Ishikawa (cell line): ENCODE results near the gene ASAP2.

Experiments
- CEBPB ChIP-seq: IDR thresholded peaks from 2 replicates; pipeline ENCODE4 v1.6.1; 2012
- CREB1 ChIP-seq: IDR thresholded peaks from 2 replicates; pipeline ENCODE4 v1.6.1; 2012; ENCODE audit warnings: low read depth
- EGR1 ChIP-seq: IDR thresholded peaks from 2 replicates; pipeline ENCODE4 v1.6.1; 2012
- EP300 ChIP-seq: IDR thresholded peaks from 2 replicates; pipeline ENCODE4 v1.6.1; 2012; ENCODE audit warnings: borderline replicate concordance
- FOXM1 ChIP-seq: IDR thresholded peaks from 2 replicates; pipeline ENCODE4 v1.6.1; 2012; ENCODE audit warnings: low read depth, borderline replicate concordance
- MAX ChIP-seq: IDR thresholded peaks from 2 replicates; pipeline ENCODE4 v1.6.1; 2012
- NFIC ChIP-seq: IDR thresholded peaks from 2 replicates; pipeline ENCODE4 v1.6.1; 2012
- RAD21 ChIP-seq: IDR thresholded peaks from 2 replicates; pipeline ENCODE4 v1.6.1; 2012; ENCODE audit warnings: low read depth
- TAF1 ChIP-seq: IDR thresholded peaks from 2 replicates; pipeline ENCODE4 v1.6.1; 2012; ENCODE audit warnings: low read depth, mild to moderate bottlenecking
- TCF12 ChIP-seq: IDR thresholded peaks from 2 replicates; pipeline ENCODE4 v1.6.1; 2012; ENCODE audit warnings: low read depth
- TEAD4 ChIP-seq: IDR thresholded peaks from 2 replicates; pipeline ENCODE4 v1.6.1; 2012
- USF1 ChIP-seq: IDR thresholded peaks from 2 replicates; pipeline ENCODE4 v1.6.1; 2012
- YY1 ChIP-seq: IDR thresholded peaks from 2 replicates; pipeline ENCODE4 v1.6.1; 2012; ENCODE audit warnings: low read depth
- ZBTB7A ChIP-seq: IDR thresholded peaks from 2 replicates; pipeline ENCODE4 v1.6.1; 2012; ENCODE audit warnings: low read depth
- TF ChIP-seq, protein P1 (sequence below): IDR thresholded peaks from 2 replicates; pipeline ENCODE4 v1.6.1; 2012; ENCODE audit warnings: low read depth, mild to moderate bottlenecking

Gene ASAP2

GRCh38 chr2:9235147-9236044, 28.8 kb downstream of the ASAP2 start:
- no peak for TF ChIP-seq CEBPB
- TF ChIP-seq RAD21 = no peak
- no peak; the same call in 1 of the 2 replicates for TF ChIP-seq CREB1
- no peak for TF ChIP-seq EGR1

- TF ChIP-seq EP300 (no peak), MAX (no peak), CREB1 (no peak), USF1 (no peak), EGR1 (no peak), YY1 (no peak), NFIC (no peak), RAD21 (no peak), ZBTB7A (no peak), FOXM1 (no peak), TEAD4 (no peak), CEBPB (no peak), TAF1 (no peak)
Observed at GRCh38 chr2:9236045-9236344, 29.4 kb downstream of the ASAP2 start.

- TF ChIP-seq RAD21 = no peak
- TF ChIP-seq TAF1 = no peak
- TF ChIP-seq TCF12 = no peak
- no peak for TF ChIP-seq FOXM1
- no peak for TF ChIP-seq USF1
- no peak for TF ChIP-seq CREB1
- TF ChIP-seq ZBTB7A = no peak
- no peak for TF ChIP-seq EGR1
- no peak for TF ChIP-seq CEBPB
- TF ChIP-seq EP300 = no peak
- TF ChIP-seq, protein P1, sequence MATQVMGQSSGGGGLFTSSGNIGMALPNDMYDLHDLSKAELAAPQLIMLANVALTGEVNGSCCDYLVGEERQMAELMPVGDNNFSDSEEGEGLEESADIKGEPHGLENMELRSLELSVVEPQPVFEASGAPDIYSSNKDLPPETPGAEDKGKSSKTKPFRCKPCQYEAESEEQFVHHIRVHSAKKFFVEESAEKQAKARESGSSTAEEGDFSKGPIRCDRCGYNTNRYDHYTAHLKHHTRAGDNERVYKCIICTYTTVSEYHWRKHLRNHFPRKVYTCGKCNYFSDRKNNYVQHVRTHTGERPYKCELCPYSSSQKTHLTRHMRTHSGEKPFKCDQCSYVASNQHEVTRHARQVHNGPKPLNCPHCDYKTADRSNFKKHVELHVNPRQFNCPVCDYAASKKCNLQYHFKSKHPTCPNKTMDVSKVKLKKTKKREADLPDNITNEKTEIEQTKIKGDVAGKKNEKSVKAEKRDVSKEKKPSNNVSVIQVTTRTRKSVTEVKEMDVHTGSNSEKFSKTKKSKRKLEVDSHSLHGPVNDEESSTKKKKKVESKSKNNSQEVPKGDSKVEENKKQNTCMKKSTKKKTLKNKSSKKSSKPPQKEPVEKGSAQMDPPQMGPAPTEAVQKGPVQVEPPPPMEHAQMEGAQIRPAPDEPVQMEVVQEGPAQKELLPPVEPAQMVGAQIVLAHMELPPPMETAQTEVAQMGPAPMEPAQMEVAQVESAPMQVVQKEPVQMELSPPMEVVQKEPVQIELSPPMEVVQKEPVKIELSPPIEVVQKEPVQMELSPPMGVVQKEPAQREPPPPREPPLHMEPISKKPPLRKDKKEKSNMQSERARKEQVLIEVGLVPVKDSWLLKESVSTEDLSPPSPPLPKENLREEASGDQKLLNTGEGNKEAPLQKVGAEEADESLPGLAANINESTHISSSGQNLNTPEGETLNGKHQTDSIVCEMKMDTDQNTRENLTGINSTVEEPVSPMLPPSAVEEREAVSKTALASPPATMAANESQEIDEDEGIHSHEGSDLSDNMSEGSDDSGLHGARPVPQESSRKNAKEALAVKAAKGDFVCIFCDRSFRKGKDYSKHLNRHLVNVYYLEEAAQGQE = no peak
- no peak for TF ChIP-seq MAX
- no peak for TF ChIP-seq YY1
- TF ChIP-seq NFIC = no peak
- no peak for TF ChIP-seq TEAD4
Observed at GRCh38 chr2:9236867-9237266, 30.3 kb downstream of the ASAP2 start.

GRCh38 chr2:9237831-9238230, 31.2 kb downstream of the ASAP2 start:
- TF ChIP-seq CREB1 (no peak), NFIC (no peak), FOXM1 (no peak), EGR1 (no peak), TEAD4 (no peak)

DNA sequence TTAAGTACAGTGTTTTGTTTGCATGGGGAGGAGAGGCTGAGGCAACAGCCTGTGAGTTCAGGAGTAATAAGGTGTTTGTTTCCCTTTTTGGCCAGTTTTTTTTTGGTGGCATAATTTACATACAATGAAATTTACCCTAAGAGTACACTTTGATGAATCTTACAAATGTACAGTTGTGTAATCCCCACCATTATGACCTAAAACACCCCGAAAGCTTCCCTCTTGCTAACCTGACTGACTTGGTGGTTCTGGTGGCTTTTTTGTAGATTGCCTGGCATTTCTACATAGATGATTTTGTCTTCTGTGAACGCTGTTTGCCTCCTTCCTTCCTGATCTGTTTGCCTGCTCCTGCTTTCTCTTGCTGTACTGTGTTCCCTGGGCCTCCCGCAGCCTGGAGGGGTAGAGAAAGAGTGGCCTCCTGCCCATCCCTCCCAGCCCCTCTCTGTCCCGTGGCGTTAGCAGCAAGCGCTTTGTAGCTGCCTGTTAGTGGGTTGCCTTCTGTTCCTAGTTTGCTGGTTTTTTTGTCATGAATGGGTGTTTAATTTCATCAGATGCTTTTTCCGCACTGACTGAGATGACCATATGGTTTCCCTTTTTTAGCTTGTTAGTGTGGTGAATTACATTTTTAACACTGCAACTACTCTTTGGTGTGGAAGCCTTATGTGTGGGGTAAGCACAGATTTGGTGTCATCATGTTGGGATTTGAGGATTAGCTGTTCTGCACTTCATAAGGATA, 32.1 kb downstream of the ASAP2 start:
- TF ChIP-seq CREB1 = no peak
- TF ChIP-seq, protein P1 = no peak
- TF ChIP-seq NFIC = no peak
- TF ChIP-seq TAF1 = no peak
- TF ChIP-seq CEBPB = no peak
- no peak for TF ChIP-seq RAD21
- TF ChIP-seq USF1 = no peak
- TF ChIP-seq YY1 = no peak
- TF ChIP-seq TCF12 = no peak

DNA sequence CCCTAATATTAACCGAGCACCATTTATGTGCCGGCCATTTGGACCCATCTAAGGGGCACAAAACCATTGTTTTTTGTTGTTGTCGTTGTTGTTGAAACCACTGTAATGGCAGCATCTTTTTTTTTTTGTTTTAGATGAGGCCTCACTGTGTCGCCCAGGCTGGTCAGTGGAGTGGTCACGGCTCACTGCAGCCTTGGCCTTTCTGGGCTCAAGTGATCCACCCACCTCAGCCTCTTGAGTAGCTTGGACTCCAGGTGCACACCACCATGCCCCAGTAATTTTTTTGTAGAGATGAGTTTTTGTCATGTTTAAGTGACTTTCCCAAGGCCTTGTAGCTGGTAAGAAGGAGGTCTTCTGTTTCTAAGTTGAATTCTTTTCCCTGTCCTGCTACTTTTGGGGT, 33.0 kb downstream of the ASAP2 start:
- TF ChIP-seq FOXM1 (no peak), EGR1 (no peak), TAF1 (no peak), USF1 (no peak), CREB1 (no peak), MAX (no peak), EP300 (no peak), TEAD4 (no peak), CEBPB (no peak), ZBTB7A (no peak), TCF12 (no peak), YY1 (no peak), RAD21 (no peak)
- TF ChIP-seq, protein P1 = no peak
